GM18499 (cell line): ENCODE data around the gene TACR2.

Experiments used
- ATAC-seq: cut with Tn5 transposase; IDR thresholded peaks from one replicate; pipeline ENCODE4 v1.9.1; 2021; ENCODE audit warnings: moderate number of reproducible peaks; ENCODE audit not compliant: insufficient read depth, unreplicated experiment

Gene TACR2

GRCh38 chr10:69377933-69378332 lies 38.8 kb downstream of the TACR2 start:
- ATAC-seq: no peak

DNA sequence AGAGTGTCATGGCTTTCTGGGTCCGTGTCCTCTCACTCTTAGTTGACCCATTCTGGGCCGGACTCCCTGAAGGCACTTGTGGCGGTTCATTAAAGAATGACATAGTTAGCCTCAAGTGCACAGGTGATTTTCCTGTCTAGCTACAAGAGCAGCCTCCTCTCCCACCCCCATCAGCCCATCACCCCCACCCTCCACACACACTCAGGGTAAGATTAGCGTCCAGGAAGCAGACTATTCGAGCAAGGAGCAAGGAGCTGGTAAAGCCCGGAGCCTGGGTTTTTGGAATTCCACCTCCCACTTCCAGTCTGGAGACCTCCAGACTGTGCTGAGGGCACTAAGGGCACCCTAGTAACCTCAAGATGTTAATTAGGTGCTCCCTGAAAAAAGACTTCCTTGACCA lies 39.5 kb downstream of the TACR2 start:
- ATAC-seq: no peak

DNA sequence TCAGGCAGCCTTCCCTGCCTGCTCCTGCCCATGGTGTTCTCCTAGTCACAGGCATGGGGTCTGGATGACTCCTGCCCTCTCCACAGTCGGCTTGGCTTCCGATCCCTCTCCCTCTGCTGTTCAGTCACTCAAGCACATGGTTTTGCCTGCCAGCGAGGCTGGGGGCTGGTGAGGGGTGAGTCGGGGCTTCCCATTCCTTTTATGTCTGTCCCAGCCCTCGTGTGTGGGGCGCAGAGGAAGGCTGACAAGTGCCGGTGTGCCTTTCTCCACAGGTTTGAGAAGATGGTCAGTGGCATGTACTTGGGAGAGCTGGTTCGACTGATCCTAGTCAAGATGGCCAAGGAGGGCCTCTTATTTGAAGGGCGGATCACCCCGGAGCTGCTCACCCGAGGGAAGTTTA lies 40.1 kb downstream of the TACR2 start:
- no peak for ATAC-seq

DNA sequence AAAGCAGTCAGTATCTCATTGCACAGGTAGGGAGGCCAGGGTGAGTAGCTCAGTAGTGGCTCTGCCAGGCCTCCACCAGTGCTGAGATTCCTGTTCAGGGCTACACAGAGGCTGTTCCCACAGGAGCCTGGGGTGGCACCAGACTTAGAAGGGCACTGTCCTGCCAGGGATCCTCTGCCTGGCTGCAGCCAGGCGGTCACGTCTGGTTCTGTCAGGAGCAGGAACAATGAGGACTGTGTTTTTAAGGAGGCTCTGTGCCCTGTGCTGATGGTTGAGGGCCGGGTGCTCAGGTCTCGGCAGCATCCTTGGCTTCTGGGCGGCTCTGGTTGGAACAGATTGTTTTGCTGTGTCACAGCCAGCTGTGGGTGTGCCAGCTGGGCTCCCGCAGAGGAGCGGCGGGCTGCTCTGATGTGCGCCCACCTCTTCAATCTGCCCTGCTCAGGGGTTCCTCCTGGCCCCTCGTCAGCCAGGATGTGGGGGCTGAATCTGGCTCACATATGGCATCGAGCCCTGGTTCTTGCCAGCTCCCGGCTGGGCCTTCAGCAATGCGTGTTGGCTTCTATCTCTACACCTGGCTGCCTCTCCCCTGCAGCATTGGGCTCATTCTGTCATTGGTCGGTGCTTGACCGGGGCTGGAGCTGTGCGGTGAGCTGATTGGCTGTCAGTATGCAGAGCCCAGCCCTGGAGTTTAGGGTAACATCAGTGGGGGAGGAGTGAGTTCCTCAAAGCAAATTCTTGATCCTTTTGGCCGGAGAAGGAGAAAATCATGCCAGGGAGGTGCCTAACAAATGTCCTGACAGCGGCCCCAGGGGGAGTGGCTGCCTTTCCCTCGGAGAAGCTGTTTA lies 41.2 kb downstream of the TACR2 start:
- no peak for ATAC-seq

DNA sequence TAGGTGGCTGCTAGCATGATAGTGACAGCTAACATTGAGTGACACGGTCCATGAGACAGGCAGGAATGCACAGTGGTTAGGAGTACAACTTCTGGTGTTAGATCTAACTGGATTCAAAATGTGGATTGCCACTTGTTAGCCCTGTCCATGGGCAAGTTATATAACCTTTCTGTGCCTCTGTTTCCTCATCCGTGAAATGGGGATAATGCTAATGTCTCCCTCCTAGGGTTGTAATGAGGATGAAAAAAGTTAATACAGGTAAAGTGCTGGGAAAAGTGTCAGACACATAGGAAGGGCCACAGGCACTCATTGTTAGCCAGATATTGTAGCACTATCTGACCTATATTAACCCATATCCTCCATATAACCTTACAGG lies 41.8 kb downstream of the TACR2 start:
- no peak for ATAC-seq

DNA sequence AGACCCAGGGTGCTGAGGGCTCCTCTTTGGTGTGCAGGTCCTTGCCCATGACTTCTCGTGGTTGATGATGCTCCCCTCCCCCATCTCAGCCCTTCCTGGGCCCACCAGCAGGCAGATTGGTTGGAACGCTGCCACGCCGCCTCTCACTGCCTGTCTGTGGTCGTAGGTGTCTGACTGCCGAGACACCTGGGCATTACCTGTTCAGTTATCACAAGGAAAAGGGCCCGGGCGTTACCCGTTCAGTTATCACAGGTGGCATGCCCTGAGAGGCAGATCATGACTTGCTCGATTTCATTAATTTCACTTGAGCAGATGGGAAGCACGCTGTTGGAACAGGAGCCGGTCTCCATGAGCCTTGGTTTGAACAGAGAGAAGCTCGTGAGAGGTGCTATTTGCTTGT lies 42.5 kb downstream of the TACR2 start:
- no peak for ATAC-seq

- ATAC-seq: no peak
Measured at GRCh38 chr10:69372126-69372980, 44.4 kb downstream of the TACR2 start.

GRCh38 chr10:69367469-69367868 lies 49.2 kb downstream of the TACR2 start:
- ATAC-seq: no peak

- ATAC-seq: no peak
Measured at GRCh38 chr10:69366738-69367137, 50.0 kb downstream of the TACR2 start.

DNA sequence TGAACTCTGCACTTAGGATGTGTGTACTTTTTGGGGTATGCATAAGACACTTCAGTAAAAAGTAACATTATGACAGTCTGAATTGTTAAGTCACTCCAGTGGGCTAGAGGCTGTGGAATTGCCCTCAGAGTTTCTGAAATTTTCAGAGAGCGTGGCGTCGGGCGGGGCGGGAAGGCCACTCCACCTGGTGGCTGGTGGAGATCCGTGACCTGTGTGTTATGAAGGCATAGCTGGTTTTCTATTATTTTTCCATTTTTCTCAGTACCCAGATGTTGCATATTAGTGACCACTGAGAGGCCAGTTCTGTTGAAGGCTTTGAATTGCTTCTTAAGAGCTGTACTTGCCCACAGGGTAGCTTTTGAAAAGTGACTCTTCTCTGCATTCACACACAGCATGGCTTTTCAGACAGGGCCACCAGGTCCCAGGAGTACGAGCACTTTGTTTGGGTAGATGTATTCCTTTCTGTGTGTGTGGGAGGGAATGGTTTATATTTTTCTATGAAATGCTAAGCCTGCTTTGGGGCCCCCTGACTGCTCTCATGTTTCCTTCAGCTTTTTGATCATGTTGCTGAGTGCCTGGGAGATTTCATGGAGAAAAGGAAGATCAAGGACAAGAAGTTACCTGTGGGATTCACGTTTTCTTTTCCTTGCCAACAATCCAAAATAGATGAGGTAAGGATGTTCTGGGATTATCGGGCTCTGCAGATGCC lies 52.3 kb downstream of the TACR2 start:
- no peak for ATAC-seq

DNA sequence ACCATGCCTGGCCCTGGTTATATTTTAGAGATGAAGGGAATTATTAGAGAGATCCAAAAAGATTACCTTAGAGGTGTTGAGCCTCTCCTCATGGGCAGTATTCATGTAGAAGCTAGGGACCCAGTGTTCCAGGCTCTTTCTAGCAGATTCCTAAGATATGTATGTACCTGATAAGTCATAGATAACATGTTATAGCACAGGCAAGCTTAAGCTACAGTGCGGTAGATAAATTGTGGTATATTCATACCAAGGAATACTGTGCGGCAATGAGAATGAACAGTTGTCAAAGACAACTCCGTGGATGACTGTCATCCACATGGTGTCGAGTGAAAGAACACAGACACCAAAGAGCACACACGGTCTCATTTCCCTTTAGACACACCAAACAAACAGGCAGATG lies 53.1 kb downstream of the TACR2 start:
- ATAC-seq: no peak

GRCh38 chr10:69362471-69362954 lies 54.2 kb downstream of the TACR2 start:
- no peak for ATAC-seq

DNA sequence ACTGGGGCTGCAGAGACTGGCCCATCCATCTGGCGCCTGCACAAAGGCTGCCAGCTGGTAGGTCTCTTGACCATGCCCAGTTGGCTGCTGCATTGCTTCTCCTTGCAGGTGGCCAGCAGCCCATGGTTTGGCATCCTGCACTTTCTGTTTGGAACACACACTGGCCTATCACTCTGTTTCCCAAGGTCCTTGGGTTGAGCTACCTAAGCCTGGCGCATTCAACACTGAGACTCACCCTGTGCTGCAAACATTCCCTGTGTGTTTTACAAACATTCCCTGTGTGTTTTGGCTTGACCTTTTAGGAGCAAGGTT lies 55.5 kb downstream of the TACR2 start:
- ATAC-seq: no peak

DNA sequence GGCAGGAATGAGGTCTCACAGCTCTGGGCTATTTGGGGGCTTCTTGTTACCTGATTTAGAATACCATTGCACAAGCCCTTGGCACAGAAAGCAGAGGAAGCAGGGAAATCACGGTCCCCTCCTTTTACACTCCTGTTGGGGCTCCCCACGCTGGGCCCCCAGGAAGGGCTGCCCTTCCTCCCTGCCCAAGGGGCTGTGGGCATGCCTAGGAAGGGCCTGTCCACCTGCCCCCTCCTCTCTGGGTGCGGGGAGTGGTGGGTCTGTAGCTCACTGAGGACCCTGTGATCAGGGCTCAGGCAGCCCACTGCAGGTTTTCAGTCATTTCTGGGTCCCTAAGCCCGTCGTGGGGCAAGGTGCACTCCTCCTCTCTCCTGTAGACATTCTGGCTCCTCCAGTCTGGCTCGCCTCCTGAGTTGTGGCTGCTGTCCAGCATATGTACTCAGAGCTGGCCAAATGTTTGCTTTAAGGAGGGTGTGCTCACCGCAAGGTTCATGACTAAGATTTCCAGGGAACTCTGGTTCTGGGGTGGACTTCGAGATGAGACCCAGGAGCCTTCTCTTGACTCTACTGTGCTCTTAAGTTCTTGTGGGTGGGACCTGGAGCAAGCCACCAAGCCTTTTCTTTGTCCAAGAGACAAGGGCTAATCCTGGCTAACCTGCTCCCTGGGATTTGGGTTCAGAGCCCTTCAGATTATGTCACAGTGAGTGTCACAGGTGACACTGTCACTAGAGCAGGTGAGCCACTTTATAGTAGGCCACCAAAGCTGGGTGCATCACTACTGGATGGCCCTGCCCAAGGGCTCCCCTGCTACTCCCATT lies 56.0 kb downstream of the TACR2 start:
- no peak for ATAC-seq

GRCh38 chr10:69359594-69359993 lies 57.1 kb downstream of the TACR2 start:
- no peak for ATAC-seq

DNA sequence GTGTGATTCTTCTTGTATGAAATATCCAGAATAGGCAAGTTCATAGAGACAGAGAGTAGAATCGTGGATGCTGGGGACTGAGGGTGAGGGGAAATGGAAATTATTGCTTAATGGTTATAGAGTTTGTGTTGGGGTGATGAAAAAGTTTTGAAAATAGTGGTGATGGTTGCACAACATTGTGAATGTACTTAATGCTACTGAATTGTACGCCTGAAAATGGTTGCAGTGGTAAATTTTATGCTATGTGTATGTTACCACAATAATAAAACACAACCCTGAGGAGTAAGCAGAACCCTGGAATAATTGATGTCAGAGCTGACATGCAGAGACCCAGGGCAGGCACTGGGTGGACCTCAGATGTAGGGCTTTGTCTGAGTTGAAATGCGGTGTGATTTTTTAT lies 57.6 kb downstream of the TACR2 start:
- no peak for ATAC-seq

- ATAC-seq: no peak
Measured at GRCh38 chr10:69358148-69358795, 58.4 kb downstream of the TACR2 start.

DNA sequence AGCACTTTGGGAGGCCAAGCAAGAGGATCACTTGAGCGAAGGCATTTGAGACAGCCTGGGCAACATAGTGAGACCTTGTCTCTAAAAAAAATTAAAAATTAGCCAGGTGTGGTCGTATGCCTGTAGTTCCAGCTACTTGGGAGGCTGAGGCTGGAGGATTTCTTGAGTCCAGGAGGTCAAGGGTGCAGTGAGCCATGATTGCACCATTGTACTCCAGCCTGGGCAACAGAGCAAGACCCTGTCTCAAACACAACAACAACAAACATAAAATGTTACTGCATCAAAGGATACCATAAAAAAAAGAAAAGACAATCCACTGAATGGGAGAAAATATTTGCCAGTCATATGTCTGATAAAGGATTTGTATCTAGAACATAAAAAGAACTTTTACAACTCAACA lies 60.5 kb downstream of the TACR2 start:
- ATAC-seq: no peak

DNA sequence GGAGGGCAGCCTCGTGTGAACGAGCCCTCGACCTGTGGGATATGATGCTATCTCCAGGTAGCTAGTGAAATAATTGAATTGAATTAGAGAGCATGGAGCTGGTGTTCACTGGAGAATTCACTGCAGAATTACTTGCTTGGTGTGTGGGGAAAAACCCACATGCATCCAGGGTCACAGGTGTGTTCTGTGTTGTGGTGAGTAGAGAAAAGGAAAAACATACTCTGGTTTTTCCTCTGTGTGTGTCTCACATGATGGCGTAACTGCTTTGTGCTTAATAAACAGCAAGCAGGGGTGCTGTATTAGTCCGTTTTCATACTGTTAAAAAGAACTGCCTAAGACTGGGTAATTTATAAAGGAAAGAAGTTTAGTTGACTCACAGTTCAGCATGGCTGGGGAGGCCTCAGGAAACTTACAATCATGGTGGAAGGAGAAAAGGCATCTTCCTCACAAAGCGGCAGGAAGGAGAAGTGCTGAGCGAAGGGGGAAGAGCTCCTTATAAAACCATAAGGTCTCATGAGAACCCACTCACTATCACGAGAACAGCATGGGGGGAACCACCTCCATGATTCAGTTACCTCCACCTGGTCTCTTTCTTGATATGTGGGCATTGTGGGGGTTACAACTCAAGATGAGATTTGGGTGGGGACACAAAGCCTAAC lies 62.6 kb downstream of the TACR2 start:
- no peak for ATAC-seq
